HG03521 (cell line): ENCODE results near the gene ZNF618.

ENCODE experiments used
- ATAC-seq: cut with Tn5 transposase; IDR thresholded peaks from one replicate; pipeline ENCODE4 v1.9.1; 2021; ENCODE audit warnings: mild to moderate bottlenecking, moderate library complexity; ENCODE audit not compliant: unreplicated experiment

ZNF618 gene

DNA sequence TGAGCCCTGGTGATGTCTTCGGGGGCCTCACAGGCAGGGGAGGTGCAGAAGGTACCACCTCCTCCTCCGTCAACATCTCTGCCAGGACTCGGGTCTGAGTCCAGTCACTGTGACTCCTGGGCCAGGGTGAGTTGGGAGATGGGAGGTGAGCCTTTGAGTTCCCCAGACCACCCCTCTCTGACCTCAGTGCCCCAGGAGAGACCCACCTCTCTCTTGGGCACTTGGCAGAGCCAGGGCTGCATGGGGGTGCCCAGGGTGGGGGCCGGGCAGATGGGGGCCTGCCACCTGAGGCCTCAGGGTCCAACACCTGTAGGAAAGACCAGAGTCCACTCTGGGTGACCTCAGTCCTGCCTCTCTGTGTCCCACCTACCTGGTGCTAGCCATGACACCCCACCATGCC lies 216.2 kb downstream of the ZNF618 start:
- no peak for ATAC-seq

DNA sequence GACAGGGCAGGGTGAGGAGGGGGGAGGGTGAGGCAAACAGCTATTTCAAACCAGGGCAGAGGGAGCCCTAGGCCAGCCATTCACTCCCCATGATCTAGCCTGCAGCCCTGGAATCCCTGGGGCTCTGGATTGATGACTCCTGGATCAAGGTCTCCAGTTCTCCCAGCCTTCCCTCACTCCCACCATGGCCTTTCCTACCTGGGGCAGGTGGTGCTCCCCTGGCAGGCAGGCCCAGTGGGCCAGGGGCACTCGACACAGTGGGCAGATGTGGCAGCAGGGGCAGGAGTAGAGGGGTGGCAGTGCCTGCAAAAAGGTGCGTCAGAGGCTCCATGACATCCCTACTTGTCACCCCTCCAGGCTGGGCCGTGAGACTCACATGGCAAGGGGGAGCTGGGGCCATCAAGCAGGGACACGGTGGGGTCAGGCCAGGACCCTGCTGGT lies 216.9 kb downstream of the ZNF618 start:
- no peak for ATAC-seq

DNA sequence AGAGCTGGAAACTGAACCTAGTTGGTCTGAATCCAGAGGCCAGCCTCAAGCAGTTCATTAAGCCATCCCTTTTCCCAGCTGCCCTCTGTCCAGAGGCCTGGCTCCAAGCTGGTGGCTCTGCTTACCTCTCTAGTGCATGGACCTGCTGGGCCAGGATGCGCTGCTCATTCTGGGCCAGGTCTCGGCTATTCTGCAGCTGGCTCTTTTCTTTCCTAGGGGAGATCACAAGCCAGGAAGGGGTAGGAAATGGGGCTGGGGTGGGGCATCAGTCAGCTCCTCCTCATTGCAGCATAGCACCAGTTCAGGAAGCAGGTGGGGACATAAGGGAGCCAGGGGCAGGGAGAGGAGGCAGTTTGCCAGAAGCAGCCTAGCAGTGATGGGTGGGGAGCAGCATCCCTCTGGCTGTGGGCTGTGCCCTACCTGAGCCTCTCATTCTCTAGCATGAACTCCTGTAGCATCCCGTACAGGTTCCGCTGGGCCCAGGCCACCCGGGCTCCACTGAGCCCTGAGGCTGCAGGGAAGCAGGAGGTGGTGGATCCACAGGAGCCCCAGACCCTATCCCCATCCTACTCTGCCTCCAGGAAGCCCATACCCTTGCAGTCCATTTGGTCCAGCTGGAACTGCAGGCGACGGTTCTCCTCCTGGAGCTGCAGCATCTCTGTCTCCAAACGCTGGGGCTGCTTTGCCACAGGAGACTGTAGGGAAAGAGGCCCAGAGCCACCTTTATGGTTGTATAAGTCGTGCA lies 217.8 kb downstream of the ZNF618 start:
- no peak for ATAC-seq

DNA sequence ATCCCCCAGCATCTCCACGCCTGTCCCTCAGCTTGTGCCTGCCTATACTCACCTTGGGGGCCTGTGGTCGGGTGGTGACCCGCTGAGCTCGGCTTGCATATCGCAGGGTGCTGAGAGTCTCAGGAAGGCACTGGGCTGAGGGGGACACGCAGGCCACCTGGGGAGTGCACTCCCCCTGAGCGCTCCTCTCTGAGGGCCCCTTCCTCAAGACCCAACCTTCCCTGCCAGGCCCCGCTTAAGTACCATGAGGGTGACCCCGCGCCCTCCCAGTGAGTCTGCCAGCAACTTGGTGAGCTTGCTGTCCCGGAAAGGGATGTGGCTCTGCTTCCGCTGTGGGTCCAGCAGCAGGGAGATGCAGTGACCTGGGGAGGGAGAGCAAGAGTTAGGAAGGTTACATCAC lies 218.9 kb downstream of the ZNF618 start:
- no peak for ATAC-seq

DNA sequence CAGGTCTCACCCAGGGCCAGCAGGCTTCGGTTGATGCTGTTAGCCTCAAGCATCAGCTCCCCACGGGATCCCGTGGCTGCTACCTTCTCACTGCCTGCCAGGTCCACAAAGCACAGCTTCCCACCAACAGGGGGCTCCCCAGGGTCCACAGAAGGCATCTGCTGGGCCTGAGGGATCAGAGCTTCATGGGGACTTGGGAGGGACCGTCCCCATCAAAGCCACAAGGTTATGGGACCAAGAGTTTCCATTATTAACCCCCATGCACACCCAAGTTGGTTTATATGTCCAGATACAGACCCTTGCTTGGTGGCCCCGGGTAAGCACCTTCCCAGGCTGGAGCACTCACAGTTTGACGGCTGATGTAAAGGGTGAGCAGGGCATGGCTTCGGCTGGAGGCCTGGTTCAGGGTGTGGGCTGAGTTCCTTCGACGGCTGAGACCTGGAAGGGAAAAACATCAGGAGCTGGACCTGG lies 220.0 kb downstream of the ZNF618 start:
- ATAC-seq = no peak

DNA sequence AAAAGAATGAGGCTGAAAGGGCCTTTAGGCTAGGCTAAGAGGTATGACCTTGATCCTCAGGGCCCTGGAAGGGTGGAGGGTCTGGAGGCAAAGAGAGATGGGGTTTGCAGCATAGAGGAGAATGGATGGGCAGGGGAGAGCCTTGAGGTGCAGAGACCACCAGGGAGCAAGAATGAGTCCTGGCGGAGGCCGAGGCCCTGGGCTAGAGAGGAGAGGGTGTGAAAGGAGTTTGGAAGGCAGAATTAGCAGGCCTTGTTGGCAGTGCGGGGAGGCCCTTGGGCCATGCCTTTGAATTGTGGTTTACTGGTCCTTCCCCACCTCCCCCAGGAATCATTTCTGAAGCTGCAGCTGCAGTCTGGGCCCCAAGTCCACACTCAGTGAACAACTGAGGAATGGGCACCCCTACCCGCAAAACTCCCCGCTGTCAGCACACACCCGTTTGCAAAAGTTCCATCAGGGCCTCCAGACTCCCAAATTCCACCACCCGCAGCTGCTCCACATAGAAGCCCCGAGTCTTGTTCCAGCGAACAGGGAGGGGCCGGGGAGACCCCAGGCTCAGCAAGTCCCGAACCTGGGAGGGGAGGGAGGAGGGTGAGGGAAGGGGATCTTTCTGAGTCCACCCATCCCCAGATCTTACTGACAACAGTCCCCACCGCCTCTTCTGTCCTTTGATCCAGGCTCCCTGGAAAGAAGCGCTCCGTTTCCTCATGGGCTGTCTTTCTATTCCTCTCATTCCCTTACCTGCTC lies 220.9 kb downstream of the ZNF618 start:
- ATAC-seq = no peak

GRCh38 chr9:114097613-114098020 lies 221.5 kb downstream of the ZNF618 start:
- ATAC-seq = no peak

- ATAC-seq = no peak
These were observed 222.2 kb downstream of the ZNF618 start for GRCh38 chr9:114098021-114098935.

DNA sequence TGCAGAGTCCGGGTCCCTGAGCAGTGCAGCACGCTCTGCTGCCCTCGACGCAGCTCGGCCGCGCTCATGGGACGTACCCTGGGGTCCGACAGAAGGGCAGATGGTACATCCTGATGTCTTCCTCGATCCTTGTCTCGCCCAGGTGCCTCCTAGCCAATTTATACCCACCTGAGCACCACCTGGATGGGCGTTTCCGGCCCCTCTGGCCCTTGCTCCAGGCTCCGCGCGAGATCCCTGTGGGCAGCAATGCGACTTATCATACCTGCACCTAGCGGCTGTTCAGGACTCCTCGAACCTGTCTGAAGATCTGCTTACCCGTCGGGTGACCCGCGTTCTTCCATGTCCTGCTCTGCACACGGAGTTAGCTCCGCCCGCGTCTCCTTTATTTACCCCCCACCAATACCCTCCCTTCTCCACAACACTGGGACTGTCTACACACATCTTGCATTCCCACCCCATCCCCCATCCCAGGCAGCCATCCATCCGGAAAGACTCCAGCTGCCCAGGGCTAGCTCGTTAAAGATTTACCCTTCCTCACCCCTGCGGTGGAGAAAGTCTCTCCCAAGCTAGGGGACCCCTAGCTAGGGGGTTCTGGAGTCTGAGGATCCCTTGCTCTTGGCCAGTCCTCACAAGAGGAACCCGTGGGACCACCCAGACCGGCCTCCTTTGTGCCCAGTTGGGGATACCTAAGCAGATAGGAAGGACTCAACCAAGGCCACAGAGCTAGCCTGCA lies 223.0 kb downstream of the ZNF618 start, which contains the start of gene KIF12:
Gene KIF12 (minus strand): TSS at position 357 of the 733 bp plus-strand sequence. CDS start 16 bp downstream, at position 341.
- ATAC-seq = no peak

DNA sequence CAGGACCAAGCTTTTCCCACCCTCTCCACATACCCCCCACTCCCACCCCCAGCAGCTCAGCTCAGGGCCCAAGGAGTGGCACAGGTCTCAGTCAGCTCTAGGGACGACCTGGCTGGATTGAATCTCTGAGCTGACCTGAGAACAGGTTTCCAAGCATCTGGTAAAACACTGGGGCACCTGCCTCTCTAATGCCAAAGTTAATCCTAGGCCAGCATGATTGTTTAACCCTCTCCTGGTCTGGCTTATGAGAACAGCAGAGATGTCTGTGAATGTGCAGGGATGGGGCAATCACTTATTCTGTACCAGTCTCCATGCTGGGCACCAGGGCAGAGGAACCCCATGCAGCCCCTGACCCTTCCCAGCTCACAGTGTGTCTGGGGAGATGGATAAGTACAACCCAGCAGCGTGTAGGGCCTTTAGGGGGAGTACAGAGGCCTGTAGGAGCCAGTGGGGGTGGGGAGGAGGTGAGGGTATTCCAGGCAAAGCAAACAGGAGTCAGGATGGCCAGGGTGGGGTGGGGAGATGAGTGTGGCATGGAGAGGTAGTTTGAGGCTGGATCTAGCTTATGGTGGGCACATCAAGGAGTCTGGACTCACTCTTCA lies 223.7 kb downstream of the ZNF618 start:
- ATAC-seq = no peak

DNA sequence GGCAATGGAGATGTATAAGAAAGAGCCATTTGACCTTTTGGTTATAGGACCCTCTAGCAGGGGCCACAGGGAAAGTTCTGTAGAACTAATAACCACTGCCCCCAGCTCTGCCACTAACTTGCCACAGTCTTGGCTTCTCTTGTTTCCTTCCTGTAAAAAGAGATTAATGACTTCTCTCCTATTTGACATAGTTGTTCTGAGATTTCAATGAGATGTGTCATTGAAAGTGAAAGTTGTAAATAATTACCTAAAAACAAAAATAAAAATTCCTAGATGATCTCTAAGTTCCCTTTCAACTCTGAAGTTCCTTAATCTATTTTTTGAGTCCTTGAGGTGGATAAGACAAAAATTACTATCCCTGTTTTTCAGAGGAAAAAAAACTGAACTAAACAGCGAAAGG lies 224.4 kb downstream of the ZNF618 start:
- no peak for ATAC-seq

DNA sequence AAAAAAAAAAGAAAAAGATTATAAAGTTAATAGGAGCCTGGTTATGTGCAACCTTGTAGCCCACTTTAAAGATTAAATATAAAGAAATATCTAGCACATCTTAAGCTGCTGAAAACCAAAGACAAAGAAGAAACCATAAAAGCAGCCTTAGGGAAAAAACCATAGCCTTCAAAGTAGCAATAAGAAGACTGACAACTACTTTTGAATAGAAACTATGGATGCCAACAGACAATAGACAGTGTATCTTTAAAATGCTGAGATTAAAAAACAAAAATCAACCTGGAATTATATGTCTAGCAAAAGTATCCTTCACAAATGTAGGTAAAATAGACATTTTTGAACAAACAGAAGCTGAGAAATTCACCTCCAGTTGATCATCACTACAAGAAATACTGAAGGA lies 226.4 kb downstream of the ZNF618 start:
- no peak for ATAC-seq

- ATAC-seq = no peak
These were observed 229.1 kb downstream of the ZNF618 start for GRCh38 chr9:114105236-114105635.
